Neural progenitor cell (in vitro differentiated cells): ENCODE results near the gene SND1. TPM values are rescaled to one million over a fixed set of nuclear protein-coding genes. Genes with fewer than 3 reads are reported as not detected.

ENCODE experiments used
- DNase-seq: peaks from one replicate; pipeline ENCODE4 v3.0.0-alpha.2; 2016; ENCODE audit warnings: low spot score
- H2AFZ ChIP-seq: fragments of 200-600 bp; sonication (generic); replicated peaks from 2 replicates; pipeline ENCODE4 v1.6.1; 2016; ENCODE audit warnings: antibody characterized with exemption
- H3F3A ChIP-seq: fragments of 200-600 bp; sonication (generic); 2 replicates; pipeline ENCODE4 v1.6.1; 2016; ENCODE audit warnings: antibody characterized with exemption, low read depth
- H3K27ac ChIP-seq: fragments of 200-600 bp; sonication (generic); 2 replicates; pipeline ENCODE4 v1.5.1; 2016; ENCODE audit warnings: mild to moderate bottlenecking
- H3K27me3 ChIP-seq: fragments of 200-600 bp; sonication (generic); 2 replicates; pipeline ENCODE4 v1.6.1; 2016; ENCODE audit warnings: mild to moderate bottlenecking, moderate library complexity
- H3K36me3 ChIP-seq: fragments of 200-600 bp; sonication (generic); 2 replicates; pipeline ENCODE4 v1.5.1; 2016
- H3K4me1 ChIP-seq: fragments of 200-600 bp; sonication (generic); 2 replicates; pipeline ENCODE4 v1.6.1; 2016; ENCODE audit warnings: mixed run types
- H3K4me2 ChIP-seq: fragments of 200-600 bp; sonication (generic); 2 replicates; pipeline ENCODE4 v1.6.1; 2016
- H3K4me3 ChIP-seq: fragments of 200-600 bp; sonication (generic); 2 replicates; pipeline ENCODE4 v1.5.1; 2016
- H3K79me2 ChIP-seq: fragments of 200-600 bp; sonication (generic); 2 replicates; pipeline ENCODE4 v1.6.1; 2016; ENCODE audit warnings: low read depth
- H3K9ac ChIP-seq: fragments of 200-600 bp; sonication (generic); 2 replicates; pipeline ENCODE4 v1.6.1; 2016
- H3K9me3 ChIP-seq: fragments of 200-600 bp; sonication (generic); 2 replicates; pipeline ENCODE4 v1.5.1; 2016; ENCODE audit warnings: low read depth
- H4K20me1 ChIP-seq: fragments of 200-600 bp; sonication (generic); 2 replicates; pipeline ENCODE4 v1.6.1; 2016; ENCODE audit warnings: low read depth
- H3K27ac Mint-ChIP-seq: 3 replicates; pipeline ENCODE4 v1.8.0; 2021; ENCODE audit warnings: mixed read lengths
- H3K27me3 Mint-ChIP-seq: 2 replicates; pipeline ENCODE4 v1.8.0; 2022; ENCODE audit warnings: low read depth, mild to moderate bottlenecking, inconsistent platforms, moderate library complexity, mixed read lengths; ENCODE audit not compliant: insufficient read depth
- H3K36me3 Mint-ChIP-seq: 3 replicates; pipeline ENCODE4 v1.8.0; 2021; ENCODE audit warnings: mixed read lengths
- H3K4me1 Mint-ChIP-seq: 3 replicates; pipeline ENCODE4 v1.8.0; 2021; ENCODE audit warnings: mixed read lengths
- H3K4me3 Mint-ChIP-seq: 3 replicates; pipeline ENCODE4 v1.8.0; 2021; ENCODE audit warnings: mild to moderate bottlenecking, moderate library complexity, mixed read lengths
- H3K9me3 Mint-ChIP-seq: 3 replicates; pipeline ENCODE4 v1.8.0; 2020; ENCODE audit warnings: mixed read lengths
- CTCF ChIP-seq: fragments of 200-600 bp; sonication (generic); IDR thresholded peaks from 2 replicates; pipeline ENCODE4 v1.5.1; 2017; ENCODE audit warnings: antibody characterized with exemption, mild to moderate bottlenecking
- EZH2 ChIP-seq: fragments of 200-600 bp; sonication (generic); IDR thresholded peaks from 2 replicates; pipeline ENCODE4 v1.6.1; 2017; ENCODE audit warnings: antibody characterized with exemption, mild to moderate bottlenecking, moderate library complexity
- EZH2phosphoT487 ChIP-seq: fragments of 200-600 bp; sonication (generic); IDR thresholded peaks from 2 replicates; pipeline ENCODE4 v1.6.1; 2017; ENCODE audit warnings: antibody characterized with exemption
- total RNA-seq: library from RNA; depleted of rRNA; stranded (reverse); fragments of >200 nt; gene quantifications from 2 replicates; pipeline ENCODE4 v1.2.3, GENCODE V29; 2015; ENCODE audit warnings: low replicate concordance

Gene SND1
- total RNA-seq, 1 donor from 2014 or later: 154 TPM

GRCh38 chr7:127979728-127980126 lies 327.7 kb downstream of the SND1 start:
- no peak overlapping the region for H3K27ac ChIP-seq
- H2AFZ ChIP-seq: no peak overlapping the region
- no peak overlapping the region for H3K27ac Mint-ChIP-seq
- H3K9me3 ChIP-seq: no peaks in the 10 kb centered on the region
- peaks cover 41% of the 10 kb centered on the region for H3K4me1 Mint-ChIP-seq
- H3K79me2 ChIP-seq: no peaks in the 10 kb centered on the region
- H3K4me3 Mint-ChIP-seq: no peak overlapping the region
- peaks cover 17% of the 10 kb centered on the region for H3K36me3 Mint-ChIP-seq
- H3K27me3 ChIP-seq: no peaks in the 10 kb centered on the region
- TF ChIP-seq EZH2 (no peak), EZH2phosphoT487 (no peak), CTCF (no peak)
- peaks cover 54% of the 10 kb centered on the region for H3K4me1 ChIP-seq
- H3K36me3 ChIP-seq: no peaks in the 10 kb centered on the region
- H3K4me2 ChIP-seq: no peak overlapping the region
- peaks cover 16% of the 10 kb centered on the region for H3K9me3 Mint-ChIP-seq
- peaks cover 29% of the 10 kb centered on the region for H3F3A ChIP-seq
- H3K4me3 ChIP-seq: no peak overlapping the region
- H4K20me1 ChIP-seq: no peaks in the 10 kb centered on the region
- no peak overlapping the region for H3K9ac ChIP-seq
- peaks cover 14% of the 10 kb centered on the region for H3K27me3 Mint-ChIP-seq
- no peak for DNase-seq

- peaks cover 45% of the 10 kb centered on the region for H3K4me1 ChIP-seq
- H3K79me2 ChIP-seq: no peaks in the 10 kb centered on the region
- no peaks in the 10 kb centered on the region for H3K9me3 ChIP-seq
- H3F3A ChIP-seq: peaks cover 17% of the 10 kb centered on the region
- H3K9me3 Mint-ChIP-seq: peaks cover 16% of the 10 kb centered on the region
- no peak overlapping the region for H3K9ac ChIP-seq
- DNase-seq: no peak
- no peaks in the 10 kb centered on the region for H4K20me1 ChIP-seq
- H3K36me3 Mint-ChIP-seq: peaks cover 20% of the 10 kb centered on the region
- H3K27ac Mint-ChIP-seq: no peak overlapping the region
- H3K36me3 ChIP-seq: no peaks in the 10 kb centered on the region
- peaks cover 38% of the 10 kb centered on the region for H3K4me1 Mint-ChIP-seq
- no peak overlapping the region for H3K27ac ChIP-seq
- H3K27me3 Mint-ChIP-seq: peaks cover 14% of the 10 kb centered on the region
- TF ChIP-seq EZH2phosphoT487: no peak
- TF ChIP-seq CTCF: no peak
- no peak for TF ChIP-seq EZH2
- no peak overlapping the region for H2AFZ ChIP-seq
- H3K27me3 ChIP-seq: no peaks in the 10 kb centered on the region
- no peak overlapping the region for H3K4me3 Mint-ChIP-seq
- H3K4me2 ChIP-seq: no peak overlapping the region
- no peak overlapping the region for H3K4me3 ChIP-seq
Observed at GRCh38 chr7:127980901-127981300, 328.9 kb downstream of the SND1 start.

GRCh38 chr7:127981965-127982364 lies 330.0 kb downstream of the SND1 start:
- DNase-seq: no peak
- Histone ChIP-seq H3K9ac (no peak overlapping the region), H3K4me3 (no peak overlapping the region), H3K79me2 (no peaks in the 10 kb centered on the region), H4K20me1 (no peaks in the 10 kb centered on the region), H3K4me1 (peaks cover 45% of the 10 kb centered on the region), H3F3A (peaks cover 6% of the 10 kb centered on the region), H3K27me3 (no peaks in the 10 kb centered on the region), H3K4me2 (peak overlapping the region; percentile 19), H2AFZ (no peak overlapping the region), H3K27ac (no peak overlapping the region), H3K36me3 (no peaks in the 10 kb centered on the region), H3K9me3 (no peaks in the 10 kb centered on the region)
- Mint-ChIP-seq H3K4me3 (no peak overlapping the region), H3K27me3 (peaks cover 9% of the 10 kb centered on the region), H3K9me3 (peaks cover 16% of the 10 kb centered on the region), H3K4me1 (peaks cover 35% of the 10 kb centered on the region), H3K36me3 (peaks cover 20% of the 10 kb centered on the region), H3K27ac (no peak overlapping the region)
- TF ChIP-seq EZH2phosphoT487: no peak
- no peak for TF ChIP-seq EZH2

- Mint-ChIP-seq H3K36me3 (peaks cover 10% of the 10 kb centered on the region), H3K27me3 (peaks cover 8% of the 10 kb centered on the region), H3K4me3 (no peak overlapping the region), H3K27ac (no peak overlapping the region), H3K9me3 (peaks cover 6% of the 10 kb centered on the region), H3K4me1 (peaks cover 34% of the 10 kb centered on the region)
- Histone ChIP-seq H3F3A (no peaks in the 10 kb centered on the region), H3K9me3 (no peaks in the 10 kb centered on the region), H2AFZ (no peak overlapping the region), H3K79me2 (no peaks in the 10 kb centered on the region), H3K27ac (no peak overlapping the region), H3K9ac (no peak overlapping the region), H3K4me3 (no peak overlapping the region), H3K4me1 (peaks cover 54% of the 10 kb centered on the region), H3K4me2 (no peak overlapping the region), H4K20me1 (no peaks in the 10 kb centered on the region), H3K27me3 (no peaks in the 10 kb centered on the region), H3K36me3 (no peaks in the 10 kb centered on the region)
- TF ChIP-seq EZH2: no peak
- TF ChIP-seq CTCF: no peak
- no peak for TF ChIP-seq EZH2phosphoT487
- DNase-seq: no peak
Observed at GRCh38 chr7:127983804-127984332, 331.9 kb downstream of the SND1 start.
